Parathyroid adenoma (tissue), 2 donors: ENCODE measurements around the gene TOP1.

Experiments used
- H2AFZ ChIP-seq: fragments of 300-600 bp; sonication (generic); one replicate; pipeline ENCODE4 v1.7.0; 2017; ENCODE audit warnings: antibody characterized with exemption, mild to moderate bottlenecking
- H3K27ac ChIP-seq: fragments of 300-600 bp; sonication (generic); one replicate; pipeline ENCODE4 v1.7.0; 2017
- H3K27me3 ChIP-seq: fragments of 300-600 bp; sonication (generic); one replicate; pipeline ENCODE4 v1.7.0; 2017; ENCODE audit warnings: low read length; ENCODE audit not compliant: control insufficient read depth, insufficient read depth
- H3K36me3 ChIP-seq: fragments of 300-600 bp; sonication (generic); one replicate; pipeline ENCODE4 v1.7.0; 2017; ENCODE audit warnings: low read length; ENCODE audit not compliant: control insufficient read depth, insufficient read depth
- H3K4me1 ChIP-seq: fragments of 300-600 bp; sonication (generic); one replicate; pipeline ENCODE4 v1.7.0; 2017; ENCODE audit warnings: control low read depth
- H3K4me2 ChIP-seq: fragments of 300-600 bp; sonication (generic); one replicate; pipeline ENCODE4 v1.7.0; 2017; ENCODE audit warnings: low read length
- H3K4me3 ChIP-seq: fragments of 300-600 bp; sonication (generic); one replicate; pipeline ENCODE4 v1.7.0; 2017; ENCODE audit warnings: low read depth, low read length
- H3K79me2 ChIP-seq: fragments of 300-600 bp; sonication (generic); one replicate; pipeline ENCODE4 v1.7.0; 2017; ENCODE audit warnings: control low read depth
- H3K9ac ChIP-seq: fragments of 300-600 bp; sonication (generic); one replicate; pipeline ENCODE4 v1.7.0; 2017; ENCODE audit warnings: mild to moderate bottlenecking
- H3K9me3 ChIP-seq: fragments of 300-600 bp; sonication (generic); one replicate; pipeline ENCODE4 v1.7.0; 2017; ENCODE audit warnings: low read length; ENCODE audit not compliant: control insufficient read depth
- CTCF ChIP-seq: fragments of 300-600 bp; sonication (generic); IDR thresholded peaks from one replicate; pipeline ENCODE4 v1.7.0; 2017; ENCODE audit warnings: antibody characterized with exemption, mild to moderate bottlenecking
- donor health status: primary hyperparathyroidism.

TOP1 gene

GRCh38 chr20:41065716-41066115 lies 37.1 kb downstream of the TOP1 start:
- H3K4me2 ChIP-seq = no peak overlapping the region
- no peak overlapping the region for H3K27ac ChIP-seq
- H3K27me3 ChIP-seq = no peaks in the 10 kb centered on the region
- H3K4me3 ChIP-seq = no peak overlapping the region
- no peak overlapping the region for H2AFZ ChIP-seq
- H3K9me3 ChIP-seq = no peaks in the 10 kb centered on the region
- H3K79me2 ChIP-seq = peaks cover 22% of the 10 kb centered on the region
- no peaks in the 10 kb centered on the region for H3K36me3 ChIP-seq
- H3K9ac ChIP-seq = no peak overlapping the region
- no peak for TF ChIP-seq CTCF
- peaks cover 3% of the 10 kb centered on the region for H3K4me1 ChIP-seq

- H2AFZ ChIP-seq = no peak overlapping the region
- H3K79me2 ChIP-seq = peaks cover 21% of the 10 kb centered on the region
- no peaks in the 10 kb centered on the region for H3K36me3 ChIP-seq
- H3K4me2 ChIP-seq = no peak overlapping the region
- TF ChIP-seq CTCF = no peak
- H3K27ac ChIP-seq = no peak overlapping the region
- no peaks in the 10 kb centered on the region for H3K9me3 ChIP-seq
- no peak overlapping the region for H3K4me3 ChIP-seq
- no peak overlapping the region for H3K9ac ChIP-seq
- H3K4me1 ChIP-seq = peaks cover 7% of the 10 kb centered on the region
- no peaks in the 10 kb centered on the region for H3K27me3 ChIP-seq
Observed at GRCh38 chr20:41068806-41069205, 40.2 kb downstream of the TOP1 start.

- no peak overlapping the region for H3K9ac ChIP-seq
- H3K27me3 ChIP-seq = no peaks in the 10 kb centered on the region
- no peaks in the 10 kb centered on the region for H3K36me3 ChIP-seq
- peaks cover 10% of the 10 kb centered on the region for H3K79me2 ChIP-seq
- H3K4me2 ChIP-seq = no peak overlapping the region
- H2AFZ ChIP-seq = no peak overlapping the region
- no peak overlapping the region for H3K27ac ChIP-seq
- TF ChIP-seq CTCF = no peak
- H3K9me3 ChIP-seq = no peaks in the 10 kb centered on the region
- no peak overlapping the region for H3K4me3 ChIP-seq
- H3K4me1 ChIP-seq = peaks cover 7% of the 10 kb centered on the region
Observed at GRCh38 chr20:41072190-41072863, 43.7 kb downstream of the TOP1 start.

GRCh38 chr20:41072915-41073314 lies 44.3 kb downstream of the TOP1 start:
- TF ChIP-seq CTCF = no peak
- Histone ChIP-seq H3K4me1 (peaks cover 6% of the 10 kb centered on the region), H3K27me3 (no peaks in the 10 kb centered on the region), H3K79me2 (peaks cover 4% of the 10 kb centered on the region), H3K4me3 (no peak overlapping the region), H3K36me3 (no peaks in the 10 kb centered on the region), H3K9ac (no peak overlapping the region), H3K4me2 (no peak overlapping the region), H3K9me3 (no peaks in the 10 kb centered on the region), H2AFZ (no peak overlapping the region), H3K27ac (no peak overlapping the region)

GRCh38 chr20:41074441-41074840 lies 45.8 kb downstream of the TOP1 start:
- H3K4me2 ChIP-seq = no peak overlapping the region
- H3K79me2 ChIP-seq = peaks cover 6% of the 10 kb centered on the region
- no peaks in the 10 kb centered on the region for H3K9me3 ChIP-seq
- H3K27me3 ChIP-seq = no peaks in the 10 kb centered on the region
- no peaks in the 10 kb centered on the region for H3K36me3 ChIP-seq
- H3K27ac ChIP-seq = no peak overlapping the region
- H3K9ac ChIP-seq = no peak overlapping the region
- H2AFZ ChIP-seq = no peak overlapping the region
- H3K4me1 ChIP-seq = peaks cover 9% of the 10 kb centered on the region
- no peak for TF ChIP-seq CTCF
- H3K4me3 ChIP-seq = no peak overlapping the region
